K562 (cell line): ENCODE data around the gene OXLD1. TPM values are rescaled to one million over a fixed set of nuclear protein-coding genes. Genes with fewer than 3 reads are reported as not detected.

Source experiments
- CAMTA2 ChIP-seq: fragments of 250-450 bp; sonication (Bioruptor Pico); conservative IDR thresholded peaks from 2 replicates; pipeline ENCODE4 v1.5.1; 2022
- ETV1 ChIP-seq: fragments of 450-650 bp; conservative IDR thresholded peaks from 2 replicates; pipeline ENCODE4 v1.6.1; 2016; ENCODE audit warnings: missing genetic modification characterization, control low read depth, low read depth, missing compliant biosample characterization
- FOSL1 ChIP-seq: fragments of 200-800 bp; sonication (Bioruptor generic); conservative IDR thresholded peaks from 2 replicates; pipeline ENCODE4 v1.6.1; 2016; ENCODE audit warnings: missing genetic modification characterization, missing compliant biosample characterization
- HDAC3 ChIP-seq: fragments of 450-650 bp; IDR thresholded peaks from 2 replicates; pipeline ENCODE4 v1.6.1; 2018; ENCODE audit warnings: borderline replicate concordance, mild to moderate bottlenecking, moderate library complexity; ENCODE audit not compliant: partially characterized antibody
- KHSRP ChIP-seq: fragments of 450-650 bp; IDR thresholded peaks from 2 replicates; pipeline ENCODE4 v1.6.1; 2017
- MYC ChIP-seq, 2 experiments: fragments of 250-450 bp in 1 of 2; sonication (Bioruptor Pico) in 1 of 2; IDR thresholded peaks; 2 replicates each; pipeline versions ENCODE4 v1.5.1 to v1.6.1; 2012 to 2021; ENCODE audit warnings: low read depth in 2 of 2, borderline replicate concordance in 1 of 2, improper control_type of control experiment in 1 of 2, low read length in 1 of 2, mild to moderate bottlenecking in 1 of 2, moderate library complexity in 1 of 2
- NELFE ChIP-seq: IDR thresholded peaks from 2 replicates; pipeline ENCODE4 v1.6.1; 2011; ENCODE audit warnings: mild to moderate bottlenecking; ENCODE audit not compliant: insufficient read depth, insufficient read length
- PML ChIP-seq: IDR thresholded peaks from 2 replicates; pipeline ENCODE4 v1.6.1; 2012; ENCODE audit warnings: low read length, inconsistent platforms
- PTTG1 ChIP-seq: fragments of 450-650 bp; IDR thresholded peaks from 2 replicates; pipeline ENCODE4 v1.6.1; 2016; ENCODE audit warnings: low read depth, mild to moderate bottlenecking, missing genetic modification characterization, missing compliant biosample characterization
- SRSF1 ChIP-seq: fragments of 200-400 bp; formaldehyde crosslinking; IDR thresholded peaks from 2 replicates; pipeline ENCODE4 v1.6.1; 2017; ENCODE audit warnings: mild to moderate bottlenecking, low read depth, low read length, moderate library complexity
- SUPT5H ChIP-seq: fragments of 450-650 bp; IDR thresholded peaks from 2 replicates; pipeline ENCODE4 v1.6.1; 2016
- THRAP3 ChIP-seq: fragments of 450-650 bp; IDR thresholded peaks from 2 replicates; pipeline ENCODE4 v1.6.1; 2016; ENCODE audit warnings: mild to moderate bottlenecking, inconsistent platforms, borderline replicate concordance
- ZFX ChIP-seq: sonication (generic); formaldehyde crosslinking; IDR thresholded peaks from 2 replicates; pipeline ENCODE4 v1.8.0; 2022; ENCODE audit warnings: mild to moderate bottlenecking, missing genetic modification reagents, moderate library complexity
- ZNF175 ChIP-seq: fragments of 200-800 bp; sonication (Bioruptor generic); IDR thresholded peaks from 2 replicates; pipeline ENCODE4 v1.6.1; 2016; ENCODE audit warnings: low read depth, mild to moderate bottlenecking, missing genetic modification characterization, missing compliant biosample characterization
- ZNF408 ChIP-seq: fragments of 250-450 bp; sonication (Bioruptor Pico); IDR thresholded peaks from 2 replicates; pipeline ENCODE4 v1.4.0; 2020; ENCODE audit warnings: low read depth, mild to moderate bottlenecking, moderate library complexity
- ZNF431 ChIP-seq: sonication (generic); formaldehyde crosslinking; IDR thresholded peaks from 2 replicates; pipeline ENCODE4 v1.8.0; 2022; ENCODE audit warnings: mild to moderate bottlenecking, missing genetic modification reagents
- polyA plus RNA-seq, 8 experiments: library from polyadenylated mRNA; depleted of rRNA in 4 of 8; stranded (reverse) in 5 of 8; unstranded in 3 of 8; fragments of >200 nt; fragmentation: Nextera tagmentation in 2 of 8; fragmentation: Illumina TruSeq in 1 of 8; extraction: Ambion mirVana in 2 of 8; extraction: Trizol in 1 of 8; gene quantifications; 2 replicates each; pipeline versions ENCODE4 v1.2.1 to v1.2.3, GENCODE V29; 2011 to 2014; ENCODE audit warnings: inconsistent platforms in 1 of 8, missing spikeins in 1 of 8
- total RNA-seq, 7 experiments: library from RNA; depleted of rRNA in 6 of 7; stranded (reverse); fragments of >200 nt in 6 of 7; fragmentation: Illumina TruSeq in 2 of 7; extraction: Trizol in 2 of 7; gene quantifications; 2 replicates each; pipeline versions ENCODE4 v1.2.1 to v1.2.3, GENCODE V29; 2011 to 2021; ENCODE audit warnings: low replicate concordance in 1 of 7
- TF ChIP-seq, protein P1 (sequence below): fragments of 250-450 bp; sonication (Bioruptor Pico); IDR thresholded peaks from 2 replicates; pipeline ENCODE4 v1.5.0; 2020; ENCODE audit warnings: mild to moderate bottlenecking
- TF ChIP-seq, protein P2 (sequence below), 2 experiments: fragments of 450-650 bp; IDR thresholded peaks; 2 replicates each; pipeline ENCODE4 v1.6.1; 2018; ENCODE audit warnings: mild to moderate bottlenecking in 2 of 2, low read depth in 1 of 2; ENCODE audit not compliant: partially characterized antibody in 2 of 2
- TF ChIP-seq, protein P3 (sequence below): fragments of 250-450 bp; sonication (Bioruptor Pico); IDR thresholded peaks from 2 replicates; pipeline ENCODE4 v1.4.0; 2020; ENCODE audit warnings: mild to moderate bottlenecking, moderate library complexity, borderline replicate concordance

Gene OXLD1
- total and polyA plus RNA-seq, 9 of the 15 experiments (the other 6 are each of a cell fraction or from before 2014, with no cell fraction given), result 4.4 to 115 (median 29.3) TPM

DNA sequence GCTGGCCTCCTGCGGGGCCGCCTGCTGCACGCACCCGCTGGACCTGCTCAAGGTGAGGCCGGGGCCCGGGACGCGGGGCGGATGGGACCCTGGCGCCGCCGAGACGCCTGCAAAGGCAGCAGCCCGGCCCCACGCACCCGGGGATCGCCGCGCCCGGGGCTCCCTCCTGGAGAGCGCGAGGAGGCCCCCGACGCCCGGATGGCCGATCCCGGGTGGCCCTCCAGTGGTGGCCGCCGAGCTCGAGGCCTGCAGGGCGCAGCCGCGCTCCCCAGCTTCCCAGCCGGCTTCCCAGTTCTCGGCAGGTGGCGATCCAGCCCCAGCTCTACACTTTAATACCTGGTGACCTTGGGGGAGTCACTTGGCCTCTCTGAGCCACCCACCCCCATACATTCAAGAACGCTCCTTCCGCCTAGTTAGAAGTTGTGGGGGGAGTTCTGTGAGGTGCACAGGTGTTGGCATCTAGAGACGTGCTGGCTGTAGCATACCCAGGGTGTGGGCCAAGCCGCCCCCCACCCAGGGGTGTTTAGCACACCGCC is 46.1 kb upstream of the OXLD1 start (continued):
- no peak for TF ChIP-seq FOSL1 (tag)
- TF ChIP-seq PML, result no peak
- TF ChIP-seq PTTG1 (tag), result no peak
- no peak for TF ChIP-seq CAMTA2 (CRISPR knock-in tag)
- TF ChIP-seq ZNF408 (CRISPR knock-in tag), result no peak
- no peak for TF ChIP-seq SRSF1
- TF ChIP-seq KHSRP, result no peak
- no peak for TF ChIP-seq ETV1 (tag)
- no peak for TF ChIP-seq MYC (IDR thresholded peaks at IDR 0.05; ENCODE audit: low read depth, low read length)
- no peak for TF ChIP-seq MYC (CRISPR knock-in tag; IDR thresholded peaks at IDR 0.05; ENCODE audit: borderline replicate concordance, low read depth)
- peak; percentile 16 for TF ChIP-seq ZFX (CRISPR knock-in tag)
- TF ChIP-seq SUPT5H, result 0 out of 2 replicates have a peak, but pooled peaks have one; percentile 37
- no peak for TF ChIP-seq ZNF431 (CRISPR knock-in tag)
- TF ChIP-seq, protein P1, sequence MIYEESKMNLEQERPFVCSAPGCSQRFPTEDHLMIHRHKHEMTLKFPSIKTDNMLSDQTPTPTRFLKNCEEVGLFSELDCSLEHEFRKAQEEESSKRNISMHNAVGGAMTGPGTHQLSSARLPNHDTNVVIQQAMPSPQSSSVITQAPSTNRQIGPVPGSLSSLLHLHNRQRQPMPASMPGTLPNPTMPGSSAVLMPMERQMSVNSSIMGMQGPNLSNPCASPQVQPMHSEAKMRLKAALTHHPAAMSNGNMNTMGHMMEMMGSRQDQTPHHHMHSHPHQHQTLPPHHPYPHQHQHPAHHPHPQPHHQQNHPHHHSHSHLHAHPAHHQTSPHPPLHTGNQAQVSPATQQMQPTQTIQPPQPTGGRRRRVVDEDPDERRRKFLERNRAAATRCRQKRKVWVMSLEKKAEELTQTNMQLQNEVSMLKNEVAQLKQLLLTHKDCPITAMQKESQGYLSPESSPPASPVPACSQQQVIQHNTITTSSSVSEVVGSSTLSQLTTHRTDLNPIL, result no peak
- no peak for TF ChIP-seq NELFE
- TF ChIP-seq, protein P2, sequence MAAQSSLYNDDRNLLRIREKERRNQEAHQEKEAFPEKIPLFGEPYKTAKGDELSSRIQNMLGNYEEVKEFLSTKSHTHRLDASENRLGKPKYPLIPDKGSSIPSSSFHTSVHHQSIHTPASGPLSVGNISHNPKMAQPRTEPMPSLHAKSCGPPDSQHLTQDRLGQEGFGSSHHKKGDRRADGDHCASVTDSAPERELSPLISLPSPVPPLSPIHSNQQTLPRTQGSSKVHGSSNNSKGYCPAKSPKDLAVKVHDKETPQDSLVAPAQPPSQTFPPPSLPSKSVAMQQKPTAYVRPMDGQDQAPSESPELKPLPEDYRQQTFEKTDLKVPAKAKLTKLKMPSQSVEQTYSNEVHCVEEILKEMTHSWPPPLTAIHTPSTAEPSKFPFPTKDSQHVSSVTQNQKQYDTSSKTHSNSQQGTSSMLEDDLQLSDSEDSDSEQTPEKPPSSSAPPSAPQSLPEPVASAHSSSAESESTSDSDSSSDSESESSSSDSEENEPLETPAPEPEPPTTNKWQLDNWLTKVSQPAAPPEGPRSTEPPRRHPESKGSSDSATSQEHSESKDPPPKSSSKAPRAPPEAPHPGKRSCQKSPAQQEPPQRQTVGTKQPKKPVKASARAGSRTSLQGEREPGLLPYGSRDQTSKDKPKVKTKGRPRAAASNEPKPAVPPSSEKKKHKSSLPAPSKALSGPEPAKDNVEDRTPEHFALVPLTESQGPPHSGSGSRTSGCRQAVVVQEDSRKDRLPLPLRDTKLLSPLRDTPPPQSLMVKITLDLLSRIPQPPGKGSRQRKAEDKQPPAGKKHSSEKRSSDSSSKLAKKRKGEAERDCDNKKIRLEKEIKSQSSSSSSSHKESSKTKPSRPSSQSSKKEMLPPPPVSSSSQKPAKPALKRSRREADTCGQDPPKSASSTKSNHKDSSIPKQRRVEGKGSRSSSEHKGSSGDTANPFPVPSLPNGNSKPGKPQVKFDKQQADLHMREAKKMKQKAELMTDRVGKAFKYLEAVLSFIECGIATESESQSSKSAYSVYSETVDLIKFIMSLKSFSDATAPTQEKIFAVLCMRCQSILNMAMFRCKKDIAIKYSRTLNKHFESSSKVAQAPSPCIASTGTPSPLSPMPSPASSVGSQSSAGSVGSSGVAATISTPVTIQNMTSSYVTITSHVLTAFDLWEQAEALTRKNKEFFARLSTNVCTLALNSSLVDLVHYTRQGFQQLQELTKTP (IDR thresholded peaks at IDR 0.05; ENCODE audit: low read depth in 1 of 2, partially characterized antibody in 2 of 2), result no peak
- no peak for TF ChIP-seq ZNF175 (CRISPR knock-in tag)
- TF ChIP-seq, protein P3, sequence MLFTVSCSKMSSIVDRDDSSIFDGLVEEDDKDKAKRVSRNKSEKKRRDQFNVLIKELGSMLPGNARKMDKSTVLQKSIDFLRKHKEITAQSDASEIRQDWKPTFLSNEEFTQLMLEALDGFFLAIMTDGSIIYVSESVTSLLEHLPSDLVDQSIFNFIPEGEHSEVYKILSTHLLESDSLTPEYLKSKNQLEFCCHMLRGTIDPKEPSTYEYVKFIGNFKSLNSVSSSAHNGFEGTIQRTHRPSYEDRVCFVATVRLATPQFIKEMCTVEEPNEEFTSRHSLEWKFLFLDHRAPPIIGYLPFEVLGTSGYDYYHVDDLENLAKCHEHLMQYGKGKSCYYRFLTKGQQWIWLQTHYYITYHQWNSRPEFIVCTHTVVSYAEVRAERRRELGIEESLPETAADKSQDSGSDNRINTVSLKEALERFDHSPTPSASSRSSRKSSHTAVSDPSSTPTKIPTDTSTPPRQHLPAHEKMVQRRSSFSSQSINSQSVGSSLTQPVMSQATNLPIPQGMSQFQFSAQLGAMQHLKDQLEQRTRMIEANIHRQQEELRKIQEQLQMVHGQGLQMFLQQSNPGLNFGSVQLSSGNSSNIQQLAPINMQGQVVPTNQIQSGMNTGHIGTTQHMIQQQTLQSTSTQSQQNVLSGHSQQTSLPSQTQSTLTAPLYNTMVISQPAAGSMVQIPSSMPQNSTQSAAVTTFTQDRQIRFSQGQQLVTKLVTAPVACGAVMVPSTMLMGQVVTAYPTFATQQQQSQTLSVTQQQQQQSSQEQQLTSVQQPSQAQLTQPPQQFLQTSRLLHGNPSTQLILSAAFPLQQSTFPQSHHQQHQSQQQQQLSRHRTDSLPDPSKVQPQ (CRISPR knock-in tag), result no peak
- TF ChIP-seq HDAC3, result no peak
- TF ChIP-seq THRAP3, result no peak
